ENCODE data around the gene ATP2C2.

GRCh38 chr16:84373907-84374489 lies 5.7 kb downstream of the ATP2C2 start:
- TF ChIP-seq, protein P1, sequence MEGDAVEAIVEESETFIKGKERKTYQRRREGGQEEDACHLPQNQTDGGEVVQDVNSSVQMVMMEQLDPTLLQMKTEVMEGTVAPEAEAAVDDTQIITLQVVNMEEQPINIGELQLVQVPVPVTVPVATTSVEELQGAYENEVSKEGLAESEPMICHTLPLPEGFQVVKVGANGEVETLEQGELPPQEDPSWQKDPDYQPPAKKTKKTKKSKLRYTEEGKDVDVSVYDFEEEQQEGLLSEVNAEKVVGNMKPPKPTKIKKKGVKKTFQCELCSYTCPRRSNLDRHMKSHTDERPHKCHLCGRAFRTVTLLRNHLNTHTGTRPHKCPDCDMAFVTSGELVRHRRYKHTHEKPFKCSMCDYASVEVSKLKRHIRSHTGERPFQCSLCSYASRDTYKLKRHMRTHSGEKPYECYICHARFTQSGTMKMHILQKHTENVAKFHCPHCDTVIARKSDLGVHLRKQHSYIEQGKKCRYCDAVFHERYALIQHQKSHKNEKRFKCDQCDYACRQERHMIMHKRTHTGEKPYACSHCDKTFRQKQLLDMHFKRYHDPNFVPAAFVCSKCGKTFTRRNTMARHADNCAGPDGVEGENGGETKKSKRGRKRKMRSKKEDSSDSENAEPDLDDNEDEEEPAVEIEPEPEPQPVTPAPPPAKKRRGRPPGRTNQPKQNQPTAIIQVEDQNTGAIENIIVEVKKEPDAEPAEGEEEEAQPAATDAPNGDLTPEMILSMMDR (IDR thresholded peaks at IDR 0.05), result no peak
- no peak for TF ChIP-seq POLR2A (IDR thresholded peaks at IDR 0.05)
